Suprapubic skin (tissue), 4 donors: ENCODE data around the gene ERC2.

Source experiments
- EP300 ChIP-seq: sonication (generic); formaldehyde crosslinking; IDR thresholded peaks from one replicate; pipeline ENCODE4 v1.6.1; 2017; ENCODE audit warnings: antibody characterized with exemption
- POLR2A ChIP-seq, 2 donors: fragments of 450-650 bp; IDR thresholded peaks; one replicate each; pipeline ENCODE4 v1.6.1; 2017; ENCODE audit warnings: antibody characterized with exemption in 2 of 2, mild to moderate bottlenecking in 2 of 2, moderate library complexity in 2 of 2
- POLR2AphosphoS5 ChIP-seq, 3 donors: sonication (generic); formaldehyde crosslinking; IDR thresholded peaks; one replicate each; pipeline ENCODE4 v1.6.1; 2017; ENCODE audit warnings: antibody characterized with exemption in 3 of 3
- TF ChIP-seq, protein P1 (sequence below), 2 donors: fragments of 200-600 bp in 1 of 2; fragments of 450-650 bp in 1 of 2; sonication (generic) in 1 of 2; IDR thresholded peaks; one replicate each; pipeline ENCODE4 v1.5.1; 2016 to 2019; ENCODE audit warnings: antibody characterized with exemption in 2 of 2, mild to moderate bottlenecking in 1 of 2, moderate library complexity in 1 of 2

- no peak for TF ChIP-seq POLR2A (IDR thresholded peaks at IDR 0.05)
- TF ChIP-seq, protein P1, sequence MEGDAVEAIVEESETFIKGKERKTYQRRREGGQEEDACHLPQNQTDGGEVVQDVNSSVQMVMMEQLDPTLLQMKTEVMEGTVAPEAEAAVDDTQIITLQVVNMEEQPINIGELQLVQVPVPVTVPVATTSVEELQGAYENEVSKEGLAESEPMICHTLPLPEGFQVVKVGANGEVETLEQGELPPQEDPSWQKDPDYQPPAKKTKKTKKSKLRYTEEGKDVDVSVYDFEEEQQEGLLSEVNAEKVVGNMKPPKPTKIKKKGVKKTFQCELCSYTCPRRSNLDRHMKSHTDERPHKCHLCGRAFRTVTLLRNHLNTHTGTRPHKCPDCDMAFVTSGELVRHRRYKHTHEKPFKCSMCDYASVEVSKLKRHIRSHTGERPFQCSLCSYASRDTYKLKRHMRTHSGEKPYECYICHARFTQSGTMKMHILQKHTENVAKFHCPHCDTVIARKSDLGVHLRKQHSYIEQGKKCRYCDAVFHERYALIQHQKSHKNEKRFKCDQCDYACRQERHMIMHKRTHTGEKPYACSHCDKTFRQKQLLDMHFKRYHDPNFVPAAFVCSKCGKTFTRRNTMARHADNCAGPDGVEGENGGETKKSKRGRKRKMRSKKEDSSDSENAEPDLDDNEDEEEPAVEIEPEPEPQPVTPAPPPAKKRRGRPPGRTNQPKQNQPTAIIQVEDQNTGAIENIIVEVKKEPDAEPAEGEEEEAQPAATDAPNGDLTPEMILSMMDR (IDR thresholded peaks at IDR 0.05): no peak
- TF ChIP-seq POLR2AphosphoS5 (IDR thresholded peaks at IDR 0.05): no peak
- no peak for TF ChIP-seq EP300
These were observed 912.2 kb downstream of the ERC2 start for GRCh38 chr3:55555873-55556618.
